ES-I3 (cell line): ENCODE measurements around the gene LGALS9C.
"Not testable (repeated sequence)": the region's sequence is repeated elsewhere in the genome, so short reads cannot be mapped to it uniquely, and the experiment has no call there.

Source experiments
- H3K36me3 ChIP-seq: 2 replicates; pipeline ENCODE4 v1.6.1; 2013; ENCODE audit warnings: mild to moderate bottlenecking, low read length, control low read depth, moderate library complexity; ENCODE audit not compliant: insufficient read depth
- H3K4me1 ChIP-seq: 2 replicates; pipeline ENCODE4 v1.6.1; 2013; ENCODE audit warnings: mild to moderate bottlenecking, control low read depth, low read length; ENCODE audit not compliant: insufficient read depth
- H3K9ac ChIP-seq: 2 replicates; pipeline ENCODE4 v1.6.1; 2013; ENCODE audit warnings: low read depth, mild to moderate bottlenecking, low read length, moderate library complexity
- H3K9me3 ChIP-seq: 2 replicates; pipeline ENCODE4 v1.6.1; 2013; ENCODE audit warnings: mild to moderate bottlenecking, low read length, moderate library complexity; ENCODE audit not compliant: control insufficient read depth, insufficient read depth

The LGALS9C gene

GRCh38 chr17:18542234-18542633, 65.6 kb downstream of the LGALS9C start:
- H3K36me3 ChIP-seq, H3K9me3 ChIP-seq, H3K4me1 ChIP-seq, H3K9ac ChIP-seq: not testable (repeated sequence)

- H3K9ac ChIP-seq, H3K4me1 ChIP-seq, H3K36me3 ChIP-seq, H3K9me3 ChIP-seq: not testable (repeated sequence)
Measured at GRCh38 chr17:18542907-18543306, 66.3 kb downstream of the LGALS9C start.
